ENCODE data around the gene SH3RF2. TPM values are rescaled to one million over a fixed set of nuclear protein-coding genes. Genes with fewer than 3 reads are reported as not detected.
"Not testable (repeated sequence)": the region's sequence is repeated elsewhere in the genome, so short reads cannot be mapped to it uniquely, and the experiment has no call there.

Gene SH3RF2
- total RNA-seq, 2 donors from 2014 or later: 2.6 to 3.2 TPM

DNA sequence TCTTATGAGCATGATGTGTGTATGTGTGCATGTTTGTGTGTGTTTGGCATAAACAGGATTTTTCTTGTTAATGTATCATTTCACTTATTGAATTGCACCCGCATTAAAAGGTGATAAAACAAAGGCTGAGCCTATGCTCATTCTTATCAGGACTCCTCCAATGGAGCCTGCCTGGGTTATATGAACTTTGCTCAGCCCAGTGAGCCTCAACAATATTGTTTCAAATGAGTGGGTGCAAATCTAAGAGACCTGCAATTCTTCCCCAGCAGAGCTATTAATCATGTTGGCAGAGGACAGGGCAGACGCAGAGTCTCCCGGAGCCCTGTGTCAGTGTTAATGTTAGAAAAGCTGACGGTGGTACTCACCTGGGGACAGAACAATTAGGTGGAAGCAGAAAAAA is 71.6 kb downstream of the SH3RF2 start:
- no peaks in the 10 kb centered on the region for H3K27me3 ChIP-seq (ENCODE audit: control insufficient read depth, insufficient read depth, low read length, poor library complexity, severe bottlenecking)
- H3K4me1 Mint-ChIP-seq: peaks cover 10% of the 10 kb centered on the region
- no peaks in the 10 kb centered on the region for H3K27me3 Mint-ChIP-seq (ENCODE audit: insufficient read depth)
- H3K4me3 Mint-ChIP-seq: no peak overlapping the region
- no peak overlapping the region for H3K27ac Mint-ChIP-seq
- no peaks in the 10 kb centered on the region for H3K9me3 ChIP-seq (ENCODE audit: control insufficient read depth, low read length)
- no peaks in the 10 kb centered on the region for H3K4me1 ChIP-seq (ENCODE audit: control insufficient read depth, insufficient read depth, low read length)
- H3K9ac ChIP-seq (ENCODE audit: extremely low read depth, low read length, poor library complexity, severe bottlenecking): no peak overlapping the region
- no peaks in the 10 kb centered on the region for H3K36me3 ChIP-seq (ENCODE audit: control insufficient read depth, insufficient read depth, low read length)
- H3K27ac ChIP-seq (ENCODE audit: low read depth, low read length): no peak overlapping the region
- DNase-seq: no peak
- peaks cover 8% of the 10 kb centered on the region for H3K9me3 Mint-ChIP-seq
- peaks cover 2% of the 10 kb centered on the region for H3K36me3 Mint-ChIP-seq (ENCODE audit: low read depth)
- TF ChIP-seq, protein P1, sequence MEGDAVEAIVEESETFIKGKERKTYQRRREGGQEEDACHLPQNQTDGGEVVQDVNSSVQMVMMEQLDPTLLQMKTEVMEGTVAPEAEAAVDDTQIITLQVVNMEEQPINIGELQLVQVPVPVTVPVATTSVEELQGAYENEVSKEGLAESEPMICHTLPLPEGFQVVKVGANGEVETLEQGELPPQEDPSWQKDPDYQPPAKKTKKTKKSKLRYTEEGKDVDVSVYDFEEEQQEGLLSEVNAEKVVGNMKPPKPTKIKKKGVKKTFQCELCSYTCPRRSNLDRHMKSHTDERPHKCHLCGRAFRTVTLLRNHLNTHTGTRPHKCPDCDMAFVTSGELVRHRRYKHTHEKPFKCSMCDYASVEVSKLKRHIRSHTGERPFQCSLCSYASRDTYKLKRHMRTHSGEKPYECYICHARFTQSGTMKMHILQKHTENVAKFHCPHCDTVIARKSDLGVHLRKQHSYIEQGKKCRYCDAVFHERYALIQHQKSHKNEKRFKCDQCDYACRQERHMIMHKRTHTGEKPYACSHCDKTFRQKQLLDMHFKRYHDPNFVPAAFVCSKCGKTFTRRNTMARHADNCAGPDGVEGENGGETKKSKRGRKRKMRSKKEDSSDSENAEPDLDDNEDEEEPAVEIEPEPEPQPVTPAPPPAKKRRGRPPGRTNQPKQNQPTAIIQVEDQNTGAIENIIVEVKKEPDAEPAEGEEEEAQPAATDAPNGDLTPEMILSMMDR (conservative IDR thresholded peaks at IDR 0.05): no peak
- no peak overlapping the region for H3K4me3 ChIP-seq (ENCODE audit: low read length)
- WGBS, 2 experiments (ENCODE audit: insufficient coverage in 1 of 2, insufficient read length in 1 of 2): 76 to 92% methylated on average over 3 to 4 of the region's 4 CpGs

DNA sequence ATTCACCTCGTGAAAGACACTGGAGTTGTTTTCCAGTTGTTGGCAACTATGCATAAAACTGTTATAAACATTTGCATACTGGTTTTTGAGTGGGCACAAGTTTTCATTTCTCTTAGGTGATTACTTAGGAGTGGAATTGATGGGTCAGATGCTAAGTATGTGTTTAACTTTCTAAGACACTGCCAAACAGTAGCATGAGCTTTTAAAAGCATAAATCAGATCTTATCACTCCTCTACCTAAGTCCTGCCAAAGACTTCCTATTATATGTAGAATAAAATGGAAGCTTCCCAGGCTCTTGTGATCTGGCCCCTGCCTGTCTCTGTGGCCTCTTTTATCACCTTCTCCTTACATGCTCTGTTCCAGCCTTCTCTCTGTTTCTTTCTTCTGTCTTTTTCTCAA is 72.6 kb downstream of the SH3RF2 start:
- H3K27me3 ChIP-seq (ENCODE audit: control insufficient read depth, insufficient read depth, low read length, poor library complexity, severe bottlenecking): no peaks in the 10 kb centered on the region
- TF ChIP-seq, protein P1 (conservative IDR thresholded peaks at IDR 0.05): no peak
- Mint-ChIP-seq H3K4me1 (peaks cover 10% of the 10 kb centered on the region), H3K36me3 (ENCODE audit: low read depth) (peaks cover 2% of the 10 kb centered on the region), H3K27ac (no peak overlapping the region), H3K9me3 (peaks cover 8% of the 10 kb centered on the region), H3K4me3 (no peak overlapping the region), H3K27me3 (ENCODE audit: insufficient read depth) (no peaks in the 10 kb centered on the region)
- H3K4me1 ChIP-seq (ENCODE audit: control insufficient read depth, insufficient read depth, low read length): no peaks in the 10 kb centered on the region
- H3K9ac ChIP-seq (ENCODE audit: extremely low read depth, low read length, poor library complexity, severe bottlenecking): no peak overlapping the region
- no peak overlapping the region for H3K4me3 ChIP-seq (ENCODE audit: low read length)
- no peak overlapping the region for H3K27ac ChIP-seq (ENCODE audit: low read depth, low read length)
- no peaks in the 10 kb centered on the region for H3K9me3 ChIP-seq (ENCODE audit: control insufficient read depth, low read length)
- no peak for DNase-seq
- no peaks in the 10 kb centered on the region for H3K36me3 ChIP-seq (ENCODE audit: control insufficient read depth, insufficient read depth, low read length)
- WGBS, 2 experiments (ENCODE audit: insufficient coverage in 1 of 2, insufficient read length in 1 of 2): 91 to 100% methylated on average over 1 of the region's 1 CpG

DNA sequence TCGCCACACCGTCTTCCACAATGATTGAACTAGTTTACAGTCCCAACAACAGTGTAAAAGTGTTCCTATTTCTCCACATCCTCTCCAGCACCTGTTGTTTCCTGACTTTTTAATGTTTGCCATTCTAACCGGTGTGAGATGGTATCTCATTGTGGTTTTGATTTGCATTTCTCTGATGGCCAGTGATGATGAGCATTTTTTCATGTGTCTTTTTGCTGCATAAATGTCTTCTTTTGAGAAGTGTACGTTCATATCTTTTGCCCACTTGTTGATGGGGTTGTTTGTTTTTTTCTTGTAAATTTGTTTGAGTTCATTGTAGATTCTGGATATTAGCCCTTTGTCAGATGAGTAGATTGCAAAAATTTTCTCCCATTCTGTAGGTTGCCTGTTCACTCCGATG is 74.1 kb downstream of the SH3RF2 start:
- H3K9ac ChIP-seq (ENCODE audit: extremely low read depth, low read length, poor library complexity, severe bottlenecking); H3K36me3 Mint-ChIP-seq (ENCODE audit: low read depth); H3K4me3 ChIP-seq (ENCODE audit: low read length); H3K9me3 Mint-ChIP-seq; H3K27me3 ChIP-seq (ENCODE audit: control insufficient read depth, insufficient read depth, low read length, poor library complexity, severe bottlenecking); H3K27me3 Mint-ChIP-seq (ENCODE audit: insufficient read depth); H3K9me3 ChIP-seq (ENCODE audit: control insufficient read depth, low read length); H3K36me3 ChIP-seq (ENCODE audit: control insufficient read depth, insufficient read depth, low read length); DNase-seq; H3K27ac Mint-ChIP-seq; H3K4me3 Mint-ChIP-seq; H3K4me1 ChIP-seq (ENCODE audit: control insufficient read depth, insufficient read depth, low read length); H3K27ac ChIP-seq (ENCODE audit: low read depth, low read length): not testable (repeated sequence)
- 96% methylated on average over 3 of the region's 5 CpGs; no CpG with 5 or more reads in 1 of the 2 experiments for WGBS, 2 experiments (ENCODE audit: insufficient coverage in 1 of 2, insufficient read length in 1 of 2)
- peaks cover 12% of the 10 kb centered on the region for H3K4me1 Mint-ChIP-seq

DNA sequence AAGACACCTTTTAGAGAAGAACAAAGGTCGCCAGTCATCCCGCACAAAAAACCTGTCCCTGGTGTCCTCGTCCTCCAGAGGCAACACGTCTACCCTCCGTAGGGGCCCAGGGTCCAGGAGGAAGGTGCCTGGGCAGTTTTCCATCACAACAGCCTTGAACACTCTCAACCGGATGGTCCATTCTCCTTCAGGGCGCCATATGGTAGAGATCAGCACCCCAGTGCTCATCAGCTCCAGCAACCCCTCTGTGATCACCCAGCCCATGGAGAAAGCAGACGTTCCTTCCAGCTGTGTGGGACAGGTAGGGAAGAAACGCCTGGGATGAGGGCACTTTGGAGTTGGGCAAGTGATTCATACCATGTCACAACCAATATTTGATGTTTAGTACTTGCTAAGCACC is 77.4 kb downstream of the SH3RF2 start:
- TF ChIP-seq, protein P1 (conservative IDR thresholded peaks at IDR 0.05): no peak
- no peaks in the 10 kb centered on the region for H3K36me3 ChIP-seq (ENCODE audit: control insufficient read depth, insufficient read depth, low read length)
- H3K9me3 Mint-ChIP-seq: peaks cover 8% of the 10 kb centered on the region
- no peaks in the 10 kb centered on the region for H3K27me3 Mint-ChIP-seq (ENCODE audit: insufficient read depth)
- H3K27ac Mint-ChIP-seq: no peak overlapping the region
- no peaks in the 10 kb centered on the region for H3K9me3 ChIP-seq (ENCODE audit: control insufficient read depth, low read length)
- no peaks in the 10 kb centered on the region for H3K27me3 ChIP-seq (ENCODE audit: control insufficient read depth, insufficient read depth, low read length, poor library complexity, severe bottlenecking)
- peaks cover 4% of the 10 kb centered on the region for H3K4me1 Mint-ChIP-seq
- DNase-seq: no peak
- H3K4me3 ChIP-seq (ENCODE audit: low read length): no peak overlapping the region
- H3K9ac ChIP-seq (ENCODE audit: extremely low read depth, low read length, poor library complexity, severe bottlenecking): no peak overlapping the region
- 77 to 79% methylated on average over 7 to 9 of the region's 9 CpGs for whole genome bisulfite sequencing, 2 experiments (ENCODE audit: insufficient coverage in 1 of 2, insufficient read length in 1 of 2)
- H3K4me3 Mint-ChIP-seq: no peak overlapping the region
- H3K4me1 ChIP-seq (ENCODE audit: control insufficient read depth, insufficient read depth, low read length): no peaks in the 10 kb centered on the region
- H3K36me3 Mint-ChIP-seq (ENCODE audit: low read depth): peaks cover 2% of the 10 kb centered on the region
- H3K27ac ChIP-seq (ENCODE audit: low read depth, low read length): no peak overlapping the region

Data from endodermal cell (in vitro differentiated cells).